HUES48 (cell line): ENCODE data around the gene ABHD17C.

Experiments used
- H3K27ac ChIP-seq: one replicate; pipeline ENCODE4 v1.7.0; 2013; ENCODE audit warnings: low read depth, low read length, inconsistent platforms
- H3K27me3 ChIP-seq: 2 replicates; pipeline ENCODE4 v1.6.1; 2013; ENCODE audit warnings: mild to moderate bottlenecking, low read length; ENCODE audit not compliant: control insufficient read depth, insufficient read depth
- H3K36me3 ChIP-seq: 2 replicates; pipeline ENCODE4 v1.6.1; 2013; ENCODE audit warnings: low read length; ENCODE audit not compliant: control insufficient read depth, insufficient read depth
- H3K4me1 ChIP-seq: 2 replicates; pipeline ENCODE4 v1.6.1; 2013; ENCODE audit warnings: mild to moderate bottlenecking, low read length; ENCODE audit not compliant: control insufficient read depth, insufficient read depth
- H3K4me3 ChIP-seq: 2 replicates; pipeline ENCODE4 v1.5.1; 2013; ENCODE audit warnings: mild to moderate bottlenecking, low read depth, low read length
- H3K9ac ChIP-seq: 2 replicates; pipeline ENCODE4 v1.6.1; 2013; ENCODE audit warnings: mild to moderate bottlenecking, low read depth, low read length, moderate library complexity
- H3K9me3 ChIP-seq: 2 replicates; pipeline ENCODE4 v1.6.1; 2013; ENCODE audit warnings: low read length; ENCODE audit not compliant: control insufficient read depth, insufficient read depth

ABHD17C gene

GRCh38 chr15:80745888-80746287, 50.8 kb downstream of the ABHD17C start:
- Histone ChIP-seq H3K27ac (no peak overlapping the region), H3K4me1 (peaks cover 24% of the 10 kb centered on the region), H3K9me3 (no peaks in the 10 kb centered on the region), H3K27me3 (no peaks in the 10 kb centered on the region), H3K4me3 (no peak overlapping the region), H3K9ac (no peak overlapping the region), H3K36me3 (peaks cover 2% of the 10 kb centered on the region; the same call in 1 of the 2 replicates)

- H3K27ac ChIP-seq: no peak overlapping the region
- H3K36me3 ChIP-seq: peaks cover 7% of the 10 kb centered on the region; the same call in 1 of the 2 replicates
- no peak overlapping the region for H3K9ac ChIP-seq
- H3K4me1 ChIP-seq: peaks cover 24% of the 10 kb centered on the region
- H3K9me3 ChIP-seq: no peaks in the 10 kb centered on the region
- no peak overlapping the region for H3K4me3 ChIP-seq
- H3K27me3 ChIP-seq: no peaks in the 10 kb centered on the region
Measured at GRCh38 chr15:80747317-80748053, 52.4 kb downstream of the ABHD17C start.

- H3K36me3 ChIP-seq: peaks cover 14% of the 10 kb centered on the region
- no peak overlapping the region for H3K27ac ChIP-seq
- H3K9ac ChIP-seq: no peak overlapping the region
Measured at GRCh38 chr15:80749589-80749988, 54.5 kb downstream of the ABHD17C start.

GRCh38 chr15:80750575-80750974, 55.5 kb downstream of the ABHD17C start:
- no peaks in the 10 kb centered on the region for H3K27me3 ChIP-seq
- H3K36me3 ChIP-seq: peaks cover 14% of the 10 kb centered on the region
- no peaks in the 10 kb centered on the region for H3K9me3 ChIP-seq
- H3K4me3 ChIP-seq: no peak overlapping the region
- H3K27ac ChIP-seq: no peak overlapping the region
- peaks cover 12% of the 10 kb centered on the region for H3K4me1 ChIP-seq
- no peak overlapping the region for H3K9ac ChIP-seq

More at GRCh38 chr15:80749589-80749988, 54.5 kb downstream of the ABHD17C start:
- Histone ChIP-seq H3K27me3 (no peaks in the 10 kb centered on the region), H3K9me3 (no peaks in the 10 kb centered on the region), H3K4me3 (no peak overlapping the region), H3K4me1 (peaks cover 15% of the 10 kb centered on the region)

GRCh38 chr15:80752204-80752603, 57.1 kb downstream of the ABHD17C start:
- Histone ChIP-seq H3K27me3 (no peaks in the 10 kb centered on the region), H3K9me3 (no peaks in the 10 kb centered on the region), H3K4me3 (no peak overlapping the region), H3K4me1 (peaks cover 13% of the 10 kb centered on the region), H3K36me3 (peaks cover 14% of the 10 kb centered on the region), H3K9ac (no peak overlapping the region), H3K27ac (no peak overlapping the region)

- peaks cover 4% of the 10 kb centered on the region; the same call in 1 of the 2 replicates for H3K4me1 ChIP-seq
- H3K9ac ChIP-seq: no peak overlapping the region
- no peaks in the 10 kb centered on the region for H3K9me3 ChIP-seq
- H3K4me3 ChIP-seq: no peak overlapping the region
- peaks cover 14% of the 10 kb centered on the region for H3K36me3 ChIP-seq
- no peaks in the 10 kb centered on the region for H3K27me3 ChIP-seq
- H3K27ac ChIP-seq: no peak overlapping the region
Measured at GRCh38 chr15:80753161-80753560, 58.1 kb downstream of the ABHD17C start.

- Histone ChIP-seq H3K4me3 (no peak overlapping the region), H3K9ac (no peak overlapping the region), H3K27me3 (no peaks in the 10 kb centered on the region), H3K9me3 (no peaks in the 10 kb centered on the region), H3K27ac (no peak overlapping the region), H3K4me1 (peaks cover 4% of the 10 kb centered on the region; the same call in 1 of the 2 replicates), H3K36me3 (peaks cover 14% of the 10 kb centered on the region)
Measured at GRCh38 chr15:80754014-80754413, 58.9 kb downstream of the ABHD17C start.

- Histone ChIP-seq H3K27ac (no peak overlapping the region), H3K36me3 (peaks cover 12% of the 10 kb centered on the region), H3K4me1 (peaks cover 4% of the 10 kb centered on the region; the same call in 1 of the 2 replicates), H3K9ac (no peak overlapping the region), H3K27me3 (no peaks in the 10 kb centered on the region), H3K4me3 (no peak overlapping the region), H3K9me3 (no peaks in the 10 kb centered on the region)
Measured at GRCh38 chr15:80755885-80756284, 60.8 kb downstream of the ABHD17C start.

- Histone ChIP-seq H3K36me3 (peaks cover 8% of the 10 kb centered on the region), H3K27me3 (no peaks in the 10 kb centered on the region), H3K9me3 (no peaks in the 10 kb centered on the region; the same call in 1 of the 2 replicates), H3K4me3 (no peak overlapping the region), H3K27ac (no peak overlapping the region), H3K4me1 (peaks cover 4% of the 10 kb centered on the region; the same call in 1 of the 2 replicates), H3K9ac (no peak overlapping the region)
Measured at GRCh38 chr15:80758130-80758745, 63.1 kb downstream of the ABHD17C start.

- no peak overlapping the region for H3K27ac ChIP-seq
- H3K27me3 ChIP-seq: no peaks in the 10 kb centered on the region
- no peaks in the 10 kb centered on the region; the same call in 1 of the 2 replicates for H3K9me3 ChIP-seq
- no peak overlapping the region for H3K4me3 ChIP-seq
- H3K9ac ChIP-seq: no peak overlapping the region
- H3K36me3 ChIP-seq: no peaks in the 10 kb centered on the region
- peaks cover 1% of the 10 kb centered on the region; the same call in 1 of the 2 replicates for H3K4me1 ChIP-seq
Measured at GRCh38 chr15:80760960-80761359, 65.8 kb downstream of the ABHD17C start.

GRCh38 chr15:80761754-80762153, 66.6 kb downstream of the ABHD17C start:
- Histone ChIP-seq H3K4me1 (no peaks in the 10 kb centered on the region), H3K27ac (no peak overlapping the region), H3K27me3 (no peaks in the 10 kb centered on the region), H3K9ac (no peak overlapping the region), H3K9me3 (no peaks in the 10 kb centered on the region; the same call in 1 of the 2 replicates), H3K4me3 (no peak overlapping the region), H3K36me3 (no peaks in the 10 kb centered on the region)
